Natural killer cell (primary cell): ENCODE measurements around the gene FOXN3. TPM values are rescaled to one million over a fixed set of nuclear protein-coding genes. Genes with fewer than 3 reads are reported as not detected.

Experiments
- ATAC-seq, 3 donors: fragments of 150-1000 bp in 2 of 3; fragments of 200-7000 bp in 1 of 3; cut with Tn5 transposase; 1 replicate in 1 of 3; 2 replicates in 2 of 3; pipeline ENCODE4 v1.10.0; 2021; ENCODE audit warnings: mild to moderate bottlenecking in 2 of 3, moderate library complexity in 2 of 3
- DNase-seq, 2 donors: peaks; one replicate each; pipeline versions ENCODE4 v3.0.0 to v3.0.0-alpha.2; 2013 to 2021; ENCODE audit warnings: mixed read lengths in 1 of 2
- H3K27ac ChIP-seq: one replicate; pipeline ENCODE4 v1.5.1; 2013; ENCODE audit warnings: mild to moderate bottlenecking, low read length
- H3K27me3 ChIP-seq: one replicate; pipeline ENCODE4 v1.6.1; 2013; ENCODE audit warnings: low read length; ENCODE audit not compliant: control insufficient read depth, insufficient read depth
- H3K36me3 ChIP-seq: one replicate; pipeline ENCODE4 v1.6.1; 2013; ENCODE audit warnings: low read length; ENCODE audit not compliant: control insufficient read depth, insufficient read depth
- H3K4me1 ChIP-seq: one replicate; pipeline ENCODE4 v1.6.1; 2013; ENCODE audit warnings: low read length; ENCODE audit not compliant: control insufficient read depth, insufficient read depth
- H3K4me3 ChIP-seq: one replicate; pipeline ENCODE4 v1.5.1; 2013; ENCODE audit warnings: low read length
- H3K9me3 ChIP-seq: one replicate; pipeline ENCODE4 v1.6.1; 2013; ENCODE audit warnings: low read length; ENCODE audit not compliant: control insufficient read depth, insufficient read depth
- H3K27ac Mint-ChIP-seq, 2 donors: one replicate each; pipeline ENCODE4 v1.8.0; 2022; ENCODE audit warnings: mild to moderate bottlenecking in 2 of 2, mixed read lengths in 2 of 2, moderate library complexity in 1 of 2
- H3K27me3 Mint-ChIP-seq, 2 donors: one replicate each; pipeline ENCODE4 v1.8.0; 2022; ENCODE audit warnings: low read depth in 2 of 2, mixed read lengths in 2 of 2
- H3K36me3 Mint-ChIP-seq: one replicate; pipeline ENCODE4 v1.8.0; 2022; ENCODE audit warnings: mixed read lengths
- H3K4me1 Mint-ChIP-seq, 2 donors: one replicate each; pipeline ENCODE4 v1.8.0; 2022; ENCODE audit warnings: mixed read lengths in 2 of 2
- H3K4me3 Mint-ChIP-seq: one replicate; pipeline ENCODE4 v1.8.0; 2022; ENCODE audit warnings: mild to moderate bottlenecking, moderate library complexity, mixed read lengths
- H3K9me3 Mint-ChIP-seq, 2 donors: one replicate each; pipeline ENCODE4 v1.8.0; 2022; ENCODE audit warnings: mixed read lengths in 2 of 2
- CTCF ChIP-seq: fragments of 200-600 bp; IDR thresholded peaks from one replicate; pipeline ENCODE4 v1.8.0; 2022; ENCODE audit warnings: antibody characterized with exemption
- WGBS: methylation state at CpG from one replicate; pipeline ENCODE4 v1.1.7; 2013; ENCODE audit warnings: missing lambda C conversion rate; ENCODE audit not compliant: insufficient coverage; 5-methylcytosine and 5-hydroxymethylcytosine counted together
- intact Hi-C: fragments of 100-400 bp; cut with micrococcal nuclease; formaldehyde crosslinking; loops from one replicate; pipeline ENCODE4 v1.14.2; 2022
- total RNA-seq, 4 donors: library from RNA; stranded (reverse); fragments of 120-200 nt in 1 of 4; gene quantifications; one replicate each; pipeline versions ENCODE4 v1.2.3 to v1.2.4, GENCODE V29; 2013 to 2022

Gene FOXN3
- total RNA-seq, 3 donors from 2014 or later (not counting 1 experiment from before 2014, with no cell fraction given): 209 to 216 (median 209) TPM

GRCh38 chr14:89458713-89459420, 41.8 kb upstream of the FOXN3 start:
- H3K36me3 Mint-ChIP-seq: no peaks in the 10 kb centered on the region
- peak overlapping the region; percentile 6 to 14 for H3K27ac Mint-ChIP-seq
- H3K4me1 Mint-ChIP-seq: peaks cover 36 to 57% of the 10 kb centered on the region in 2 donors
- H3K9me3 Mint-ChIP-seq: no peaks in the 10 kb centered on the region
- H3K27me3 ChIP-seq: no peaks in the 10 kb centered on the region
- no peak for TF ChIP-seq CTCF
- H3K4me3 Mint-ChIP-seq: no peak overlapping the region
- intact Hi-C loops: no loop called here
- no peak overlapping the region for H3K4me3 ChIP-seq
- peaks cover 26% of the 10 kb centered on the region for H3K4me1 ChIP-seq
- H3K9me3 ChIP-seq: no peaks in the 10 kb centered on the region
- H3K27ac ChIP-seq: no peak overlapping the region
- WGBS: 89% methylated on average over 5 of the region's 5 CpGs
- DNase-seq (no peak), ATAC-seq (no peak)
- H3K36me3 ChIP-seq: peaks cover 1% of the 10 kb centered on the region
- H3K27me3 Mint-ChIP-seq: no peaks in the 10 kb centered on the region

- H3K4me1 ChIP-seq: peaks cover 26% of the 10 kb centered on the region
- no peak overlapping the region for H3K27ac ChIP-seq
- Mint-ChIP-seq H3K27me3 (no peaks in the 10 kb centered on the region), H3K9me3 (no peaks in the 10 kb centered on the region), H3K4me3 (no peak overlapping the region), H3K36me3 (no peaks in the 10 kb centered on the region), H3K4me1 (peaks cover 36 to 52% of the 10 kb centered on the region in 2 donors), H3K27ac (no peak overlapping the region)
- 92% methylated on average over 5 of the region's 5 CpGs for WGBS
- no peaks in the 10 kb centered on the region for H3K27me3 ChIP-seq
- no peaks in the 10 kb centered on the region for H3K9me3 ChIP-seq
- no peak overlapping the region for H3K4me3 ChIP-seq
- peaks cover 4% of the 10 kb centered on the region for H3K36me3 ChIP-seq
- ATAC-seq: no peak
- TF ChIP-seq CTCF: no peak
- intact Hi-C loops: no loop called here
- DNase-seq: no peak
These were observed 40.0 kb upstream of the FOXN3 start for GRCh38 chr14:89457007-89457406.

- TF ChIP-seq CTCF: no peak
- DNase-seq: no peak
- Histone ChIP-seq H3K27ac (no peak overlapping the region), H3K4me3 (no peak overlapping the region), H3K4me1 (peaks cover 26% of the 10 kb centered on the region), H3K9me3 (no peaks in the 10 kb centered on the region), H3K36me3 (peaks cover 7% of the 10 kb centered on the region), H3K27me3 (no peaks in the 10 kb centered on the region)
- Mint-ChIP-seq H3K27ac (peak overlapping the region in 1 of 2 donors; percentile 40), H3K27me3 (no peaks in the 10 kb centered on the region), H3K9me3 (no peaks in the 10 kb centered on the region), H3K36me3 (no peaks in the 10 kb centered on the region), H3K4me1 (peaks cover 36 to 46% of the 10 kb centered on the region in 2 donors), H3K4me3 (no peak overlapping the region)
- no peak for ATAC-seq
- 51% methylated on average over 9 of the region's 9 CpGs for WGBS
- intact Hi-C loops: no loop called here
These were observed 38.4 kb upstream of the FOXN3 start for GRCh38 chr14:89455412-89455811.

- no peaks in the 10 kb centered on the region for H3K9me3 Mint-ChIP-seq
- no peaks in the 10 kb centered on the region for H3K9me3 ChIP-seq
- H3K4me1 ChIP-seq: peaks cover 26% of the 10 kb centered on the region
- no peaks in the 10 kb centered on the region for H3K36me3 Mint-ChIP-seq
- H3K4me1 Mint-ChIP-seq: peaks cover 36 to 46% of the 10 kb centered on the region in 2 donors
- H3K36me3 ChIP-seq: peaks cover 7% of the 10 kb centered on the region
- H3K27me3 ChIP-seq: no peaks in the 10 kb centered on the region
- no peak for ATAC-seq
- peak overlapping the region in 1 of 2 donors; percentile 40 for H3K27ac Mint-ChIP-seq
- no peak overlapping the region for H3K4me3 Mint-ChIP-seq
- TF ChIP-seq CTCF: no peak
- H3K27ac ChIP-seq: no peak overlapping the region
- H3K4me3 ChIP-seq: no peak overlapping the region
- DNase-seq: no peak
- 95% methylated on average over 10 of the region's 10 CpGs for WGBS
- intact Hi-C loops: no loop called here
- H3K27me3 Mint-ChIP-seq: no peaks in the 10 kb centered on the region
These were observed 38.0 kb upstream of the FOXN3 start for GRCh38 chr14:89454996-89455395.
